Smooth muscle cell (in vitro differentiated cells): ENCODE results near the gene CAMK4. TPM values are rescaled to one million over a fixed set of nuclear protein-coding genes. Genes with fewer than 3 reads are reported as not detected.
A peak's percentile ranks its signal among the peaks of the same experiment; 100 is the strongest.

Experiments used
- DNase-seq: peaks from one replicate; lab custom pipeline; 2025; ENCODE audit not compliant: unreplicated experiment; lab: John Stamatoyannopoulos, UW
- H2AFZ ChIP-seq: fragments of 200-600 bp; sonication (generic); 2 replicates; pipeline ENCODE4 v1.6.0; 2016; ENCODE audit warnings: antibody characterized with exemption, low read depth, mild to moderate bottlenecking
- H3F3A ChIP-seq: fragments of 200-600 bp; sonication (generic); 2 replicates; pipeline ENCODE4 v1.6.0; 2017; ENCODE audit warnings: antibody characterized with exemption, low read depth
- H3K27ac ChIP-seq: fragments of 200-600 bp; sonication (generic); 2 replicates; pipeline ENCODE4 v1.5.1; 2016; ENCODE audit warnings: low read depth, mild to moderate bottlenecking
- H3K27me3 ChIP-seq: fragments of 200-600 bp; sonication (generic); 2 replicates; pipeline ENCODE4 v1.6.1; 2016; ENCODE audit warnings: low read depth, mild to moderate bottlenecking
- H3K36me3 ChIP-seq: fragments of 200-600 bp; sonication (generic); 2 replicates; pipeline ENCODE4 v1.5.1; 2016; ENCODE audit warnings: low read depth
- H3K4me1 ChIP-seq: fragments of 200-600 bp; sonication (generic); 2 replicates; pipeline ENCODE4 v1.5.1; 2016; ENCODE audit warnings: low read depth
- H3K4me2 ChIP-seq: fragments of 200-600 bp; sonication (generic); 2 replicates; pipeline ENCODE4 v1.6.0; 2016; ENCODE audit warnings: mild to moderate bottlenecking
- H3K4me3 ChIP-seq: fragments of 200-600 bp; sonication (generic); 2 replicates; pipeline ENCODE4 v1.5.1; 2016; ENCODE audit warnings: mild to moderate bottlenecking
- H3K79me2 ChIP-seq: fragments of 200-600 bp; sonication (generic); 2 replicates; pipeline ENCODE4 v1.6.0; 2016; ENCODE audit warnings: low read depth, mild to moderate bottlenecking
- H3K9ac ChIP-seq: fragments of 200-600 bp; sonication (generic); 2 replicates; pipeline ENCODE4 v1.6.0; 2016; ENCODE audit warnings: low read depth
- H3K9me3 ChIP-seq: fragments of 200-600 bp; sonication (generic); replicated peaks from 2 replicates; pipeline ENCODE4 v1.5.1; 2016; ENCODE audit warnings: low read depth
- H4K20me1 ChIP-seq: fragments of 200-600 bp; sonication (generic); 2 replicates; pipeline ENCODE4 v1.6.0; 2016; ENCODE audit warnings: low read depth
- CTCF ChIP-seq: fragments of 200-600 bp; sonication (generic); IDR thresholded peaks from 2 replicates; pipeline ENCODE4 v1.5.1; 2017; ENCODE audit warnings: borderline replicate concordance, mild to moderate bottlenecking, antibody characterized with exemption; ENCODE audit not compliant: insufficient read depth, poor library complexity, severe bottlenecking
- WGBS: methylation state at CpG from one replicate; pipeline ENCODE4 v1.1.7; 2016; ENCODE audit warnings: low lambda C conversion rate; 5-methylcytosine and 5-hydroxymethylcytosine counted together
- polyA plus RNA-seq: library from polyadenylated mRNA; unstranded; fragments of >200 nt; fragmentation: Nextera tagmentation; extraction: Ambion mirVana; gene quantifications from 2 replicates; pipeline ENCODE4 v1.2.1, GENCODE V29; 2016
- total RNA-seq: library from RNA; depleted of rRNA; stranded (reverse); fragments of >200 nt; gene quantifications from 2 replicates; pipeline ENCODE4 v1.2.3, GENCODE V29; 2014

The CAMK4 gene
- total and polyA plus RNA-seq, 2 experiments from 2014 or later: 1.1 to 3.6 TPM

GRCh38 chr5:111511831-111512374, 287.7 kb downstream of the CAMK4 start:
- H2AFZ ChIP-seq: peak overlapping the region; percentile 78
- no peak for DNase-seq
- H3K4me2 ChIP-seq: peak overlapping the region; percentile 95
- H4K20me1 ChIP-seq: peaks cover 49% of the 10 kb centered on the region
- H3K27me3 ChIP-seq: no peaks in the 10 kb centered on the region
- peak overlapping the region; percentile 88 for H3K9ac ChIP-seq
- WGBS: 1% methylated on average over 23 of the region's 32 CpGs
- no peaks in the 10 kb centered on the region for H3K36me3 ChIP-seq
- H3K27ac ChIP-seq: peak overlapping the region; percentile 92
- H3K4me3 ChIP-seq: peak overlapping the region; percentile 94
- H3F3A ChIP-seq: peaks cover 10% of the 10 kb centered on the region
- TF ChIP-seq CTCF: no peak
- H3K4me1 ChIP-seq: peaks cover 50% of the 10 kb centered on the region
- H3K79me2 ChIP-seq: peaks cover 54% of the 10 kb centered on the region
- H3K9me3 ChIP-seq: no peaks in the 10 kb centered on the region

GRCh38 chr5:111512375-111513130, 288.4 kb downstream of the CAMK4 start, which contains the start of gene STARD4:
Gene STARD4, minus strand, starts transcription at chr5:111512535. Its CDS starts 5,102 bp downstream, at chr5:111507433.
- WGBS: 2% methylated on average over 41 of the region's 41 CpGs
- Histone ChIP-seq H3K27ac (peak within 1 kb of the TSS; percentile 92), H4K20me1 (peaks cover 43% of the 10 kb centered on the region), H3F3A (peaks cover 10% of the 10 kb centered on the region), H3K79me2 (peaks cover 47% of the 10 kb centered on the region), H3K9ac (peak within 1 kb of the TSS; percentile 88), H3K4me1 (peaks cover 47% of the 10 kb centered on the region), H2AFZ (peak within 1 kb of the TSS; percentile 78), H3K4me2 (peak within 1 kb of the TSS; percentile 95), H3K36me3 (no peaks in the 10 kb centered on the region), H3K4me3 (peak within 1 kb of the TSS; percentile 94), H3K9me3 (no peaks in the 10 kb centered on the region), H3K27me3 (no peaks in the 10 kb centered on the region)
- TF ChIP-seq CTCF: no peak
- DNase-seq: peak; percentile 89

- H4K20me1 ChIP-seq: peaks cover 37% of the 10 kb centered on the region
- peak overlapping the region; percentile 76 for H3K9ac ChIP-seq
- 18% methylated on average over 6 of the region's 6 CpGs for WGBS
- peak overlapping the region; percentile 69 for H2AFZ ChIP-seq
- peak overlapping the region; percentile 87 for H3K4me2 ChIP-seq
- no peaks in the 10 kb centered on the region for H3K9me3 ChIP-seq
- peaks cover 43% of the 10 kb centered on the region for H3K4me1 ChIP-seq
- H3K36me3 ChIP-seq: no peaks in the 10 kb centered on the region
- no peaks in the 10 kb centered on the region for H3K27me3 ChIP-seq
- no peak for DNase-seq
- peak overlapping the region; percentile 94 for H3K4me3 ChIP-seq
- H3K79me2 ChIP-seq: peaks cover 42% of the 10 kb centered on the region
- peaks cover 10% of the 10 kb centered on the region for H3F3A ChIP-seq
- H3K27ac ChIP-seq: peak overlapping the region; percentile 92
- TF ChIP-seq CTCF: no peak
Measured at GRCh38 chr5:111513131-111513520, 288.9 kb downstream of the CAMK4 start.
